Activated CD8-positive, alpha-beta T cell treated with anti-CD3 and anti-CD28 coated beads for 36 hours (primary cell): ENCODE measurements around the gene PLEK2. TPM values are rescaled to one million over a fixed set of nuclear protein-coding genes. Genes with fewer than 3 reads are reported as not detected.
"Not testable (repeated sequence)": the region's sequence is repeated elsewhere in the genome, so short reads cannot be mapped to it uniquely, and the experiment has no call there.

Experiments
- ATAC-seq: fragments of 200-7000 bp; cut with Tn5 transposase; one replicate; pipeline ENCODE4 v1.10.0; 2021; ENCODE audit warnings: mild to moderate bottlenecking, moderate library complexity
- CTCF ChIA-PET: fragments of 350-600 bp; sonication (Branson Sonifier 250); formaldehyde crosslinking; loops from one replicate; lab custom pipeline; 2021; ENCODE audit warnings: antibody characterized with exemption; lab: Charles Lee
- POLR2A ChIA-PET: fragments of 350-600 bp; sonication (Branson Sonifier 250); formaldehyde crosslinking; loops from one replicate; lab custom pipeline; 2021; ENCODE audit warnings: antibody characterized with exemption; lab: Charles Lee
- DNase-seq: peaks from one replicate; pipeline ENCODE4 v3.0.0-alpha.2; 2020
- H3K27ac Mint-ChIP-seq: one replicate; pipeline ENCODE4 v1.8.0; 2021; ENCODE audit warnings: mild to moderate bottlenecking, mixed read lengths
- H3K27me3 Mint-ChIP-seq: one replicate; pipeline ENCODE4 v1.8.0; 2021; ENCODE audit warnings: mixed read lengths
- H3K36me3 Mint-ChIP-seq: one replicate; pipeline ENCODE4 v1.8.0; 2021; ENCODE audit warnings: low read depth, mixed read lengths
- H3K4me1 Mint-ChIP-seq: one replicate; pipeline ENCODE4 v1.8.0; 2021; ENCODE audit warnings: low read depth, mixed read lengths
- H3K4me3 Mint-ChIP-seq: one replicate; pipeline ENCODE4 v1.8.0; 2021; ENCODE audit warnings: mild to moderate bottlenecking, moderate library complexity, mixed read lengths
- H3K9me3 Mint-ChIP-seq: one replicate; pipeline ENCODE4 v1.8.0; 2021; ENCODE audit warnings: mixed read lengths
- CTCF ChIP-seq: fragments of 200-600 bp; IDR thresholded peaks from one replicate; pipeline ENCODE4 v1.8.0; 2022; ENCODE audit warnings: antibody characterized with exemption, mild to moderate bottlenecking
- intact Hi-C: fragments of 100-400 bp; cut with micrococcal nuclease; formaldehyde crosslinking; loops from one replicate; pipeline ENCODE4 v1.10.0; 2022
- total RNA-seq, 2 experiments: library from RNA; stranded (reverse); gene quantifications; one replicate each; pipeline ENCODE4 v1.2.3, GENCODE V29; 2021

The PLEK2 gene
- total RNA-seq, 2 experiments from 2014 or later = 1.0 TPM; not detected in 1

- H3K9me3 Mint-ChIP-seq = no peaks in the 10 kb centered on the region
- H3K27me3 Mint-ChIP-seq = peaks cover 14% of the 10 kb centered on the region
- no peak for TF ChIP-seq CTCF
- intact Hi-C loops = no loop called here
- peaks cover 12% of the 10 kb centered on the region for H3K4me1 Mint-ChIP-seq
- H3K27ac Mint-ChIP-seq = no peak overlapping the region
- no peak overlapping the region for H3K4me3 Mint-ChIP-seq
- no peaks in the 10 kb centered on the region for H3K36me3 Mint-ChIP-seq
- CTCF ChIA-PET = interaction anchor here (2.9 kb wide), 1 partner anchor 18 kb away, joined by 12 read pairs; no protein-coding TSS in a partner anchor
- DNase-seq (no peak), ATAC-seq (no peak)
- POLR2A ChIA-PET = interaction anchor here (1.1 to 1.4 kb wide), 2 partner anchors 23 to 138 kb away, joined by 3 to 6 read pairs; no protein-coding TSS in a partner anchor
Measured at GRCh38 chr14:67409461-67409860, 2.5 kb downstream of the PLEK2 start.

- peaks cover 14% of the 10 kb centered on the region for H3K27me3 Mint-ChIP-seq
- intact Hi-C loops, H3K4me3 Mint-ChIP-seq, H3K27ac Mint-ChIP-seq, ATAC-seq, H3K36me3 Mint-ChIP-seq, H3K4me1 Mint-ChIP-seq, DNase-seq, H3K9me3 Mint-ChIP-seq, POLR2A ChIA-PET: not testable (repeated sequence)
- CTCF ChIA-PET = interaction anchor here (2.9 kb wide), 1 partner anchor 19 kb away, joined by 12 read pairs; no protein-coding TSS in a partner anchor
Measured at GRCh38 chr14:67408122-67408801, 3.7 kb downstream of the PLEK2 start.

GRCh38 chr14:67405771-67406170, 6.2 kb downstream of the PLEK2 start:
- CTCF ChIA-PET = interaction anchor here (0.8 to 2.8 kb wide), 2 partner anchors 14 to 166 kb away, joined by 3 to 11 read pairs; no protein-coding TSS in a partner anchor
- H3K27me3 Mint-ChIP-seq = no peaks in the 10 kb centered on the region
- TF ChIP-seq CTCF = no peak
- H3K9me3 Mint-ChIP-seq = no peaks in the 10 kb centered on the region
- no peak overlapping the region for H3K27ac Mint-ChIP-seq
- ATAC-seq = no peak
- no peak overlapping the region for H3K4me3 Mint-ChIP-seq
- no peaks in the 10 kb centered on the region for H3K36me3 Mint-ChIP-seq
- H3K4me1 Mint-ChIP-seq = no peaks in the 10 kb centered on the region
- intact Hi-C loops = no loop called here
- POLR2A ChIA-PET = interaction anchor here (0.9 kb wide), 1 partner anchor 40 kb away, joined by 4 read pairs; no protein-coding TSS in a partner anchor
- DNase-seq = no peak

- POLR2A ChIA-PET = no interaction called here
- CTCF ChIA-PET = interaction anchor here (1.0 to 1.2 kb wide), 2 partner anchors 10 to 27 kb away, joined by 3 to 4 read pairs; no protein-coding TSS in a partner anchor
Measured at GRCh38 chr14:67400434-67400833, 11.5 kb downstream of the PLEK2 start.

GRCh38 chr14:67397536-67397935, 14.4 kb downstream of the PLEK2 start:
- Mint-ChIP-seq H3K27me3 (no peaks in the 10 kb centered on the region), H3K9me3 (no peaks in the 10 kb centered on the region), H3K36me3 (no peaks in the 10 kb centered on the region), H3K4me3 (no peak overlapping the region), H3K27ac (no peak overlapping the region), H3K4me1 (no peaks in the 10 kb centered on the region)
- TF ChIP-seq CTCF = no peak
- ATAC-seq (no peak), DNase-seq (no peak)
- intact Hi-C loops = no loop called here
- ChIA-PET CTCF (no interaction called here), POLR2A (no interaction called here)

More at GRCh38 chr14:67400434-67400833, 11.5 kb downstream of the PLEK2 start:
- intact Hi-C loops = no loop called here
- Mint-ChIP-seq H3K4me3 (no peak overlapping the region), H3K36me3 (no peaks in the 10 kb centered on the region), H3K4me1 (no peaks in the 10 kb centered on the region), H3K9me3 (no peaks in the 10 kb centered on the region), H3K27ac (no peak overlapping the region), H3K27me3 (no peaks in the 10 kb centered on the region)
- no peak for TF ChIP-seq CTCF
- ATAC-seq (no peak), DNase-seq (no peak)
